Glomerular visceral epithelial cell (primary cell): ENCODE results near the gene RNF215.

Source experiments
- DNase-seq: peaks from one replicate; pipeline ENCODE4 v3.0.0-alpha.2; 2016; ENCODE audit errors: extremely low spot score

Gene RNF215

GRCh38 chr22:30386960-30387827 lies at the start of gene RNF215:
RNF215 (minus strand) TSS chr22:30387411; CDS start chr22:30387313, 98 bp downstream.
- DNase-seq = peak; percentile 85

GRCh38 chr22:30436196-30436595 lies 49.0 kb upstream of the RNF215 start:
- no peak for DNase-seq

GRCh38 chr22:30435674-30436126 lies 48.5 kb upstream of the RNF215 start:
- DNase-seq = no peak

- DNase-seq = no peak
Measured at GRCh38 chr22:30434843-30435242, 47.6 kb upstream of the RNF215 start.

GRCh38 chr22:30433773-30434172 lies 46.6 kb upstream of the RNF215 start:
- DNase-seq = no peak

- no peak for DNase-seq
Measured at GRCh38 chr22:30433227-30433626, 46.0 kb upstream of the RNF215 start.

GRCh38 chr22:30432520-30432919 lies 45.3 kb upstream of the RNF215 start:
- DNase-seq = no peak

- no peak for DNase-seq
Measured at GRCh38 chr22:30432096-30432495, 44.9 kb upstream of the RNF215 start.

- no peak for DNase-seq
Measured at GRCh38 chr22:30430933-30431332, 43.7 kb upstream of the RNF215 start.

- DNase-seq = no peak
Measured at GRCh38 chr22:30429887-30430286, 42.7 kb upstream of the RNF215 start.

- no peak for DNase-seq
Measured at GRCh38 chr22:30427871-30428270, 40.7 kb upstream of the RNF215 start.

- peak; percentile 73 for DNase-seq
Measured at GRCh38 chr22:30426388-30427353, 39.5 kb upstream of the RNF215 start.

- DNase-seq = peak; percentile 70
Measured at GRCh38 chr22:30425616-30426387, 38.6 kb upstream of the RNF215 start, which contains the start of gene MTFP1. MTFP1 (plus strand) TSS chr22:30425768; CDS start chr22:30425880, 112 bp downstream.

- no peak for DNase-seq
Measured at GRCh38 chr22:30425327-30425615, 38.1 kb upstream of the RNF215 start.

- DNase-seq = peak; percentile 20
Measured at GRCh38 chr22:30424534-30425326, 37.5 kb upstream of the RNF215 start.

- DNase-seq = peak; percentile 99
Measured at GRCh38 chr22:30423959-30424533, 36.8 kb upstream of the RNF215 start.

GRCh38 chr22:30423301-30423958 lies 36.2 kb upstream of the RNF215 start:
- peak; percentile 70 for DNase-seq

GRCh38 chr22:30422481-30423300 lies 35.5 kb upstream of the RNF215 start:
- DNase-seq = peak; percentile 88
